HUES6 (cell line): Measurements from ENCODE around the gene USP27X.

Experiments used
- H3K27ac ChIP-seq: 2 replicates; pipeline ENCODE4 v1.7.0; 2013; ENCODE audit warnings: low read depth, mild to moderate bottlenecking, low read length, inconsistent platforms
- H3K27me3 ChIP-seq: 2 replicates; pipeline ENCODE4 v1.6.1; 2013; ENCODE audit warnings: low read length; ENCODE audit not compliant: control insufficient read depth, insufficient read depth
- H3K36me3 ChIP-seq: 2 replicates; pipeline ENCODE4 v1.6.1; 2013; ENCODE audit warnings: low read length; ENCODE audit not compliant: control insufficient read depth, insufficient read depth
- H3K4me1 ChIP-seq: 2 replicates; pipeline ENCODE4 v1.6.1; 2013; ENCODE audit warnings: low read length; ENCODE audit not compliant: control insufficient read depth, insufficient read depth
- H3K4me3 ChIP-seq: 2 replicates; pipeline ENCODE4 v1.5.1; 2013; ENCODE audit warnings: low read depth, low read length
- H3K9ac ChIP-seq: one replicate; pipeline ENCODE4 v1.6.1; 2013; ENCODE audit warnings: mild to moderate bottlenecking, low read length
- H3K9me3 ChIP-seq: 2 replicates; pipeline ENCODE4 v1.6.1; 2013; ENCODE audit warnings: low read depth, low read length; ENCODE audit not compliant: control insufficient read depth, insufficient read depth

The USP27X gene

DNA sequence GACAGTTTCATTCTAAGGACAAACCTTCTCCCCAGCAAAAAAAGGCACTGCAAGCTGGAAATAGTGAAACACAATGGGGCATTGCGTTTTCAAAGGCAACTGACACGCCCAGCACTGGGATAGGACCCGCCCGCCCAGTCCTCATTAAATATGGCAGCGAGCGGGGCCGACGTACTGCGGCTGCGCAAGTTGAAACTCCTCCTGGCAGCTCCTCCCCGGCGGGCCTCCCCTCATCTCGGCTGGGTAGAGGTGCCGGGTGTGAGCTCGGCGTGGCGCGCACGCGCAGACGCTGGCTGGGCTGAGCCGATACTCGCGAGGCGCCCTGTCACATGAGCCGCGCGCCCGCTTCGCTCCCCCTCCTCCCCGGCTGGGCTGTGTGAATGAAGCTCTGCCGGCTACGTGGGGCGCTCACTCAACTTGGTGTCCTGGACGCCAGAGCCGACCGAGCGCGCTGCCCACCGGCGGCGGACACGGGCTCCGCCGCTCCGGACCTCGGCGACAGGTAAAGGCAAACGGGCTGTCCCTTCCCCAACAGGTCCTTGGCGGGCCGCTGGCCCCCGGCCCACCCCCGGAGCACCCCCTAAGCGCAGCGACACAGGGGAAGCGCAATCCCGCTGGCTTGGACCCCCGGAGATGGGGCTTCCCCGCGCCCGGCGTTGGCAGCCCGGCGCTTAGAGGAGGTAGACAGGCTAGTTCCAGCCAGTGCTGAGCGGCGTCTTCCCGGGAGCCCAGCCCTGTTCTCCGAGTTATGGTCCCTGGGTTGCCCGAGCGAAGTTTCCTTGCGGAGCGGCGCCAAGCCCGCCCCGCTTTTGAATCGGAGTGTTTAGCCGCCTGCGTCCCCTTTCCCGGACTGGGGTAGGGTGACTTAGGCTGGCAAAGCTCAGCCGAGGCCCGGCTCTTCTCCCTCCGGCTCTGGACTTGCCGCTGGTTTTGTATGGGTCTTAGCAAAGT, 43.3 kb downstream of the USP27X start, which contains the start of gene CLCN5:
CLCN5 (plus strand) TSS at position 306 of the 951 bp plus-strand sequence. CDS start 2,703 bp downstream, outside the sequence.
- H3K4me3 ChIP-seq: peak within 1 kb of the TSS; percentile 87
- H3K36me3 ChIP-seq: peaks cover 7% of the 10 kb centered on the region; the same call in 1 of the 2 replicates

DNA sequence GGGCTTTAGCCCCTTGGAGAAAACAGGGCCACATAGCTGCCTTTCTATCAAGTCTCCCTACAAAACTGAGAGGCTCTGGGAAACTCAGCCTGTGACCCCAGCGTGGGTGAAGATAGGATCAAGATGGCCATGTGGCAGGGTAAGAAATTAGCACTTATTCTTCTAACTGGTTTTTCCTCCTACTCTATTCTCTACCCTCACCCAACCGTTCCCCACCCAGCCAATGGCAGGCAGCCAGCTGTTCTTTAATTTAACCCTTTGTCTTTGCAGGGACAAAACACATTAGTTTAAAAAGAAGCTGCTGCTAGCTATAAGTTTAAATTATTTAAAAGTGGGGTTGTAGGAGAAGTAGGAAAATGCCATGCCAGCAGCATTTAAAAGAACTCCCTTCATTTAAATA, 45.9 kb downstream of the USP27X start:
- H3K9ac ChIP-seq: no peak overlapping the region
- H3K4me1 ChIP-seq: peaks cover 20% of the 10 kb centered on the region
- no peak overlapping the region for H3K27ac ChIP-seq
- H3K9me3 ChIP-seq: no peaks in the 10 kb centered on the region; the same call in 1 of the 2 replicates
- no peak overlapping the region for H3K4me3 ChIP-seq
- H3K27me3 ChIP-seq: peaks cover 9% of the 10 kb centered on the region
- H3K36me3 ChIP-seq: peaks cover 7% of the 10 kb centered on the region; the same call in 1 of the 2 replicates

More for the DNA sequence above, 43.3 kb downstream of the USP27X start, which contains the start of gene CLCN5:
- Histone ChIP-seq H3K27me3 (peaks cover 9% of the 10 kb centered on the region), H3K9me3 (no peaks in the 10 kb centered on the region; the same call in 1 of the 2 replicates), H3K4me1 (peaks cover 24% of the 10 kb centered on the region), H3K27ac (peak within 1 kb of the TSS; percentile 12; the same call in 1 of the 2 replicates), H3K9ac (peak within 1 kb of the TSS; percentile 67)

DNA sequence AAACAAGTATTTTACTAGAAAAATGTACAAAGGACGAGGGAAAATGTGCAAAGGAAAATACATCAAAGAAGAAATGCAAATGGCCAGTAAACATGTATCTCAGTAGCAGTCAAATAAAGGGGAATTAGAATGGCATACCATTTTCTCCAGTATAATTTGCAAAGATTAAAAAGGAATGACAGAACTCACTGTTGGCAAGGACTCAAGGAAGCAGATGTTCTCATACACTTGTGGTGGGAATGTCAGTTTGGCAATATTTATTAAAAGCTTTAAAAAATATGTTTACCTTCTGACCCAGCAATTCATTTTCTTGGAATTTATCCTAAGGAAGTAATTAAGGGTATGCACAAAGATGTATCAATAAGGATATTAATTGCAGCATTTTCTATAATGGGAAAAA, 50.8 kb downstream of the USP27X start:
- peaks cover 7% of the 10 kb centered on the region; the same call in 1 of the 2 replicates for H3K36me3 ChIP-seq
- H3K27ac ChIP-seq: no peak overlapping the region
- H3K4me1 ChIP-seq: peaks cover 3% of the 10 kb centered on the region; the same call in 1 of the 2 replicates
- H3K9ac ChIP-seq: no peak overlapping the region
- H3K27me3 ChIP-seq: no peaks in the 10 kb centered on the region
- no peak overlapping the region for H3K4me3 ChIP-seq
- H3K9me3 ChIP-seq: peaks cover 3% of the 10 kb centered on the region; the same call in 1 of the 2 replicates
